Measurements from ENCODE around the gene MYMK.

Gene MYMK

GRCh38 chr9:133558191-133559126, 33.7 kb upstream of the MYMK start:
- no peak for DNase-seq (ENCODE audit: low read depth in 2 of 2)

- DNase-seq (ENCODE audit: low read depth in 2 of 2) = no peak
These were observed 32.8 kb upstream of the MYMK start for GRCh38 chr9:133557581-133557980.

- DNase-seq (ENCODE audit: low read depth in 2 of 2) = no peak
These were observed 31.6 kb upstream of the MYMK start for GRCh38 chr9:133556354-133556753.

GRCh38 chr9:133554729-133555128, 30.0 kb upstream of the MYMK start:
- no peak for DNase-seq (ENCODE audit: low read depth in 2 of 2)

GRCh38 chr9:133553973-133554713, 29.4 kb upstream of the MYMK start:
- no peak for DNase-seq (ENCODE audit: low read depth in 2 of 2)

GRCh38 chr9:133553123-133553522, 28.4 kb upstream of the MYMK start:
- DNase-seq (ENCODE audit: low read depth in 2 of 2) = no peak

GRCh38 chr9:133552236-133552635, 27.5 kb upstream of the MYMK start:
- no peak for DNase-seq (ENCODE audit: low read depth in 2 of 2)

- no peak for DNase-seq (ENCODE audit: low read depth in 2 of 2)
These were observed 26.7 kb upstream of the MYMK start for GRCh38 chr9:133551446-133551845.

- no peak for DNase-seq (ENCODE audit: low read depth in 2 of 2)
These were observed 22.4 kb upstream of the MYMK start for GRCh38 chr9:133547116-133547515.

- no peak for DNase-seq (ENCODE audit: low read depth in 2 of 2)
These were observed 21.5 kb upstream of the MYMK start for GRCh38 chr9:133546287-133546680.

- DNase-seq (ENCODE audit: low read depth in 2 of 2) = no peak
These were observed 20.9 kb upstream of the MYMK start for GRCh38 chr9:133545494-133546286.

- DNase-seq (ENCODE audit: low read depth in 2 of 2) = no peak
These were observed 19.2 kb upstream of the MYMK start for GRCh38 chr9:133543772-133544467.

GRCh38 chr9:133542002-133542401, 17.2 kb upstream of the MYMK start:
- no peak for DNase-seq (ENCODE audit: low read depth in 2 of 2)

- no peak for DNase-seq (ENCODE audit: low read depth in 2 of 2)
These were observed 15.9 kb upstream of the MYMK start for GRCh38 chr9:133540698-133541025.

GRCh38 chr9:133539991-133540697, 15.4 kb upstream of the MYMK start:
- DNase-seq (ENCODE audit: low read depth in 2 of 2) = no peak

GRCh38 chr9:133538851-133539833, 14.4 kb upstream of the MYMK start:
- no peak for DNase-seq (ENCODE audit: low read depth in 2 of 2)

GRCh38 chr9:133538176-133538575, 13.4 kb upstream of the MYMK start:
- no peak for DNase-seq (ENCODE audit: low read depth in 2 of 2)

- DNase-seq (ENCODE audit: low read depth in 2 of 2) = no peak
These were observed 12.5 kb upstream of the MYMK start for GRCh38 chr9:133537257-133537656.

GRCh38 chr9:133536536-133536935, 11.8 kb upstream of the MYMK start:
- no peak for DNase-seq (ENCODE audit: low read depth in 2 of 2)

- no peak for DNase-seq (ENCODE audit: low read depth in 2 of 2)
These were observed 11.3 kb upstream of the MYMK start for GRCh38 chr9:133536080-133536479.

All from stimulated activated CD8-positive, alpha-beta memory T cell treated with anti-CD3 and anti-CD28 coated beads, Interleukin-15, amount 100 ng/mL, for 4 hours (primary cell).